PFSK-1 (cell line): ENCODE data around the gene ARHGAP28.

Source experiments
- FOXP2 ChIP-seq: optimal IDR thresholded peaks from 2 replicates; pipeline ENCODE3; 2011; ENCODE audit warnings: borderline replicate concordance, control low read depth, inconsistent platforms; ENCODE audit not compliant: insufficient read depth; ENCODE audit errors: extremely low read length, extremely low read depth
- POLR2AphosphoS5 ChIP-seq: IDR thresholded peaks from 2 replicates; pipeline ENCODE4 v1.6.1; 2012; ENCODE audit warnings: low read depth, mild to moderate bottlenecking, control low read depth, low read length, moderate library complexity
- SIN3A ChIP-seq: IDR thresholded peaks from 2 replicates; pipeline ENCODE4 v1.6.1; 2012; ENCODE audit warnings: mild to moderate bottlenecking, low read length, moderate library complexity, borderline replicate concordance; ENCODE audit not compliant: insufficient read depth
- TAF1 ChIP-seq: IDR thresholded peaks from 2 replicates; pipeline ENCODE4 v1.6.1; 2012; ENCODE audit warnings: low read length, control low read depth, borderline replicate concordance; ENCODE audit not compliant: insufficient read depth
- TF ChIP-seq, protein P1 (sequence below), 2 experiments: IDR thresholded peaks; 2 replicates each; pipeline versions ENCODE4 v1.6.1 to v1.8.0; 2011 to 2012; ENCODE audit warnings: low read depth in 2 of 2, low read length in 2 of 2, control low read depth in 1 of 2, inconsistent platforms in 1 of 2, mild to moderate bottlenecking in 1 of 2, moderate library complexity in 1 of 2; ENCODE audit not compliant: insufficient read depth in 1 of 2

DNA sequence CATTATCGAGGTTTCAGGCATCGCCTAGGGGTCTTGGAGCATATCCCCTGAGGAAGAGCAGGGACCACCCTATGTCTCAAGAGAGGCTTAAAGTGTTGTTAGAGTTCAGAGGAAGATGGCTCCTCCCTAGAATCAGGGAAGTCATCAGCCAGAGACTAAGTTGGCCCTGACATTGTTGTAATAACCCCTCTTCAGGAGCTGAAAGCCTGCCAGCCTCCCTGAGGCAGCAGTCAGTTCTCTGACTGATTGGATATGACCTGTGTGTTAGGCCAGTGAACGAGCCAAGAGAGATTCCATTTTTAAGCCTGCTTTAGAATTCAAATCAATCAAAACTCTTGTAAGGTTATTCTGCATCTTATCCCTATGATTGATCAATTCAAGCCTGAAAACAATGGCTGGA lies 34.9 kb downstream of the ARHGAP28 start:
- TF ChIP-seq SIN3A (no peak), TAF1 (no peak), FOXP2 (no peak), POLR2AphosphoS5 (no peak)
- TF ChIP-seq, protein P1, sequence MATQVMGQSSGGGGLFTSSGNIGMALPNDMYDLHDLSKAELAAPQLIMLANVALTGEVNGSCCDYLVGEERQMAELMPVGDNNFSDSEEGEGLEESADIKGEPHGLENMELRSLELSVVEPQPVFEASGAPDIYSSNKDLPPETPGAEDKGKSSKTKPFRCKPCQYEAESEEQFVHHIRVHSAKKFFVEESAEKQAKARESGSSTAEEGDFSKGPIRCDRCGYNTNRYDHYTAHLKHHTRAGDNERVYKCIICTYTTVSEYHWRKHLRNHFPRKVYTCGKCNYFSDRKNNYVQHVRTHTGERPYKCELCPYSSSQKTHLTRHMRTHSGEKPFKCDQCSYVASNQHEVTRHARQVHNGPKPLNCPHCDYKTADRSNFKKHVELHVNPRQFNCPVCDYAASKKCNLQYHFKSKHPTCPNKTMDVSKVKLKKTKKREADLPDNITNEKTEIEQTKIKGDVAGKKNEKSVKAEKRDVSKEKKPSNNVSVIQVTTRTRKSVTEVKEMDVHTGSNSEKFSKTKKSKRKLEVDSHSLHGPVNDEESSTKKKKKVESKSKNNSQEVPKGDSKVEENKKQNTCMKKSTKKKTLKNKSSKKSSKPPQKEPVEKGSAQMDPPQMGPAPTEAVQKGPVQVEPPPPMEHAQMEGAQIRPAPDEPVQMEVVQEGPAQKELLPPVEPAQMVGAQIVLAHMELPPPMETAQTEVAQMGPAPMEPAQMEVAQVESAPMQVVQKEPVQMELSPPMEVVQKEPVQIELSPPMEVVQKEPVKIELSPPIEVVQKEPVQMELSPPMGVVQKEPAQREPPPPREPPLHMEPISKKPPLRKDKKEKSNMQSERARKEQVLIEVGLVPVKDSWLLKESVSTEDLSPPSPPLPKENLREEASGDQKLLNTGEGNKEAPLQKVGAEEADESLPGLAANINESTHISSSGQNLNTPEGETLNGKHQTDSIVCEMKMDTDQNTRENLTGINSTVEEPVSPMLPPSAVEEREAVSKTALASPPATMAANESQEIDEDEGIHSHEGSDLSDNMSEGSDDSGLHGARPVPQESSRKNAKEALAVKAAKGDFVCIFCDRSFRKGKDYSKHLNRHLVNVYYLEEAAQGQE (IDR thresholded peaks at IDR 0.05; ENCODE audit: insufficient read depth in 1 of 2, low read depth in 2 of 2, low read length in 2 of 2) = no peak
